Stimulated activated CD8-positive, alpha-beta memory T cell treated with anti-CD3 and anti-CD28 coated beads, Interleukin-7, amount 100 ng/mL, for 4 hours (primary cell): ENCODE results near the gene ZC3H7B.
"Not testable (repeated sequence)": the region's sequence is repeated elsewhere in the genome, so short reads cannot be mapped to it uniquely, and the experiment has no call there.

Source experiments
- DNase-seq, 2 donors: peaks; one replicate each; pipeline ENCODE4 v3.0.0-alpha.2; 2020; ENCODE audit warnings: low read depth in 2 of 2

Gene ZC3H7B

DNA sequence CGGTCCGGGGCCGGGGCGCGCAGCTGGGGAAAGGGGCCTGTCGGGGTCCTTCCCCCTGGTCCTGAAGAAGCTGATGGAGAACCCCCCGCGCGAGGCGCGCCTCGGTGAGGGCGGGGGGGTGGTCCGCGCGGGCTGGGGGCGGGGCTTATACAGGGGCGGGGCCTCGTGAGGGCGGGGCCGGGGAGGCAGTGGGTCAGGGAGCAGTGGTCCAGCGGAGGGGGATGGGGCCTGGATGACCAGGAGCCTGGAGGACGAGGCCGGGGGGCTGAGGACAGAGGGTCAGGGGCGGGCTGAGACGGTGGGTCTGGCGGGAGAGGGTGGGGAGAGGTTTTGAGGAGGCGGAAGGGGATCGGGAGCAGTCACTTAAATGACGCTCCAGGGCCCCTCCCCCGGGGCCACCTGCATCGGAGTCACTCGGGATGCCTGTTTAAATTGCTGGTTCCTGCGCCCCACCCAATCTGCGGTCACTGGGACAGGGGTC is 80.8 kb downstream of the ZC3H7B start:
- DNase-seq, result peak; percentile 30 to 50

DNA sequence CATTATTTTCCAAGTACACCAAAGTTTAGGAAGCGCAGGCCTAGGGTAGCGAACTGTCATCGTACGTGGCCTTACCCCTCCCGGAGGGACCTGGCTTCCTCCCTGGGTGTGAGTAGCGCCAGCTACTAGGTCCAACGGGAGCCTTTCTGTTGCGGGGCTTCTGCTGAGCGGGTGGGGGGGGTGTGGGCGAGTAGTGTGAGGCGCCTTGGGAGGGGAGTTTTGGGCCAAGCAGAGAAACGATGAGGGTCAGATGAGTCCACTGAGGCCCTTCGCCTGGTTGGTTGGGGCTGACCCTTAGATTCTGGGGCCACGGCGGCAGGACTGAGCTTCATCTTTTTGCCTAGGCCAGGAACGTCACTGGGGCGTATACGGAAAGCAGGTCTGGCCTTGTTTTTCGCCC is 81.3 kb downstream of the ZC3H7B start:
- DNase-seq, result no peak

DNA sequence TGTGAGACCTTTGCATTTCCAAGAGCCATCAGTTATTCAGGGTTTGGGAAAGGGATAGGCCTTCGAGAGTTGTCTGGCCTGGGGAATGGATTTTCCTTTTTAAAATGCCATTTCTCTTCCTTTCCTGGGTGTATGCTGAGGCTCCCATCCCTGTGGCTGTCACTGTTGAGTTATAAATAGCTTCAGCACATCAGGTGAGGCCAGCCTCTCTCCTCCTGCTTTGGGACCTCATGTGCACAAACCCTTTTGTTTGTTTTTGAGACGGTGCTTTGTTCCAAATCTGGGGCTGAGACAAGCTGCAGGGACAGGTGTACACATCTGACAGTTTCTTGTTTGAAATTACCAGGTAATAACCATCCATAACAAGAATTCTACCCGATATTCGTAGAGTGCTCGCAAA is 81.8 kb downstream of the ZC3H7B start:
- no peak for DNase-seq

DNA sequence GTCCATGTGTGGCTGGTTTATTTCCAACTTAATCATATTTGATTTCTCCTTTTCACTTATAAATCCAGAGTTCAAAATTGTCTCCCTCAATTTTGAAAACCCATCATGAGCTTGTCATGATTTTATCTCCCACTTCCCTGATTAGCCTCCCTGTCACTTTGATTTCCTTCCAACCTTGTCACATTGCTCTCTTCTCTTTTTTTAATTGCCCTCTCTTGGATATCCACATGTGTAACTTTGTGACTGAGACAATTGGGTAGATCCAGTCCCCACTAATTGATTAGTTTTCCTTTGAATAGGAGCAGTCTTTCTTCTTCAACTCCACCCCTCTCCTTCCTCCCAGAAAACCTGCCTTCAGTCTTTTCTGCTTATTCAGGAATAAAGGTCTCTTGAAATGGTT is 82.8 kb downstream of the ZC3H7B start:
- DNase-seq, result no peak

DNA sequence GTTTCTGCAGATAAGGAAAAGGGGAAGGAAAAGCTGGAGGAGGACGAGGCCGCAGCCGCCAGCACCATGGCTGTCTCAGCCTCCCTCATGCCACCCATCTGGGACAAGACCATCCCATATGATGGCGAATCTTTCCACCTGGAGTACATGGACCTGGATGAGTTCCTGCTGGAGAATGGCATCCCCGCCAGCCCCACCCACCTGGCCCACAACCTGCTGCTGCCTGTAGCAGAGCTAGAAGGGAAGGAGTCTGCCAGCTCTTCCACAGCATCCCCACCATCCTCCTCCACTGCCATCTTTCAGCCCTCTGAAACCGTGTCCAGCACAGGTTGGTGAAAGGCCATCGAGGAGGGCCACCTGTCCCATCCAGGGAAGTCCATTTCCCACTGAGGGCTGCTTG is 86.0 kb downstream of the ZC3H7B start:
- no peak for DNase-seq

DNA sequence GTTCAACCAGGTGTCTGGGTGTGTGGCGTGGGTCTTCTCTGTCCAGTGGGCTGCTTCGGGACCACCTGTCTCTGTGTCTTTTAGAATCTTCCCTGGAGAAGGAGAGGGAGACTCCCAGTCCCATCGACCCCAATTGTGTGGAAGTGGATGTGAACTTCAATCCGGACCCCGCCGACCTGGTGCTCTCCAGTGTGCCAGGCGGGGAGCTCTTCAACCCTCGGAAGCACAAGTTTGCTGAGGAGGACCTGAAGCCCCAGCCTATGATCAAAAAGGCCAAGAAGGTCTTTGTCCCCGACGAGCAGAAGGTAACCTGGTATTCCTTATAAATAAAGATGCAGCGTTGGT is 92.7 kb downstream of the ZC3H7B start:
- no peak for DNase-seq

DNA sequence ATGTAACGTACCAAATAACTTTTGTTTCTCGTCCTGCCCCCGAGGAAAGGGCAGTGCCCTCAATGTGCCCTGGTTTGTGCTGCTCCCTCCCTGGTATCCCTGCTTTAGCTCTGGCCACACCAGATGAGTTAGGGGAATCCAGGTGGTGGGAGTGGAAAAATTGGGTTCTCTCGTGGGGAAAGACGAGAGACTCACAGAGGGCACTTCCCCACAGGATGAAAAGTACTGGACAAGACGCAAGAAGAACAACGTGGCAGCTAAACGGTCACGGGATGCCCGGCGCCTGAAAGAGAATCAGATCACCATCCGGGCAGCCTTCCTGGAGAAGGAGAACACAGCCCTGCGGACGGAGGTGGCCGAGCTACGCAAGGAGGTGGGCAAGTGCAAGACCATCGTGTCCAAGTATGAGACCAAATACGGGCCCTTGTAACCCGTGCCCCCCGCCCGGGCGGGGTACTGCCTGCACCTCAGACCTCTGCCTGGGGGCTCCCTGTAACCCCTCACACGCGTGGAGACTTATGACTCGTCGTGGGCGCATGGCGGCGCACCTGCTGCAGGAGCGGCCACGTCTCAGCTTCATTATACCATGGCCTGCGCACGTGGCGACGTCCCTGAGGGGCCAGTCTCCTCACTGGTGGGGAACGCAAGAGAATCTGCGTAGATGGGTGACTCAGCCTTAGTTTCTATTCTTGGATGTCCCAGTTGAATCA is 94.4 kb downstream of the ZC3H7B start:
- no peak for DNase-seq

DNA sequence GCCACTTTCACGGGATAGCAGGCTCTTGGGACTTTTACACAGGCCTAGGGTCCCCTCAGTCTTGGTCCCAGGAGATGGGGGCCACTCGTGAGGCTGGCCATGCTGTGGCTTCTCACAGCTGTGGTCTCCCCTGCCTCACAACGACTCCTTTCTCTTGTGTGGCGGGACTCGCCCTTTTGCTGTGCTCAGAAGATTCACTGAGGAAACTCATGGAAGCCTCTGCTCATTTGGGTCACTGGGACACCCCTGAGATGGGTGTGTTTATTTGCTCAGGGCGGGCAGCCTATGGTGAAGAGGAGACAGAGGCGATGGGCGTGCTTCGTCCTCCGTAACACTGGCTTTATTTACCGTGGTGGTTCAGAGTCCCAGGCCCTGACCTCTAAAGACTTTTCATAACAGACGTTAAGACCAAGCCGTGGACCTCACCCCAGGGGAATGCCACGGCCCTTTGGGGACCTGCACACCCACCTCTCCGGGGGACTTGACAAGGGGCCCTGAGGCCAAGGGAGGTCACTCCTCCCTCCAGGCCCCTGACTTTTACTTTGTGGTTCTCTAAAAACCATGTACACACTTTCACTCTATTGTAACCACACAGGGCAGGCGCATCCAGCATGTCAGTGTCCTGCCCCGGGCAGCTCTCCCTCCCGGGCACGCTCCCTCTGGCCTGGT is 96.0 kb downstream of the ZC3H7B start:
- no peak for DNase-seq

DNA sequence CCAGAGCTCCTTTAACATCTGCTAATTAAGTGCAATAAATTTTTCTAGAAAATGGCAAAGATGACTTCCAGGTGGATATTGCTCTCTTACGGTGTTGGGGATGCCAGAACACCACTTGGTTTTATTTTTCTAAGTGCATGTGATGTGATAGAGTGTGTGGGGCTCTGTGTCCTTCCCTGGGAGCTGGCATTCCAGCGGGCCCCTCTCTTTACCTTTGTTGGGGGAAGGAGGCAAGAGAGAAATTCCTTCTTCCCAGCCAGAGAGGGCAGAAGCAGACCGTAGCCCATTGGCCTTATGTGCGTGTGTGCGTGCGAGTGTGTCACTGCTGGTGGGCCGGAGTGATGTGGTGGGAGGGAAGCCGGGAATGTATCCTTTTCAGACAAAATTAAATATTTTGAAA is 97.6 kb downstream of the ZC3H7B start:
- DNase-seq, result no peak

DNA sequence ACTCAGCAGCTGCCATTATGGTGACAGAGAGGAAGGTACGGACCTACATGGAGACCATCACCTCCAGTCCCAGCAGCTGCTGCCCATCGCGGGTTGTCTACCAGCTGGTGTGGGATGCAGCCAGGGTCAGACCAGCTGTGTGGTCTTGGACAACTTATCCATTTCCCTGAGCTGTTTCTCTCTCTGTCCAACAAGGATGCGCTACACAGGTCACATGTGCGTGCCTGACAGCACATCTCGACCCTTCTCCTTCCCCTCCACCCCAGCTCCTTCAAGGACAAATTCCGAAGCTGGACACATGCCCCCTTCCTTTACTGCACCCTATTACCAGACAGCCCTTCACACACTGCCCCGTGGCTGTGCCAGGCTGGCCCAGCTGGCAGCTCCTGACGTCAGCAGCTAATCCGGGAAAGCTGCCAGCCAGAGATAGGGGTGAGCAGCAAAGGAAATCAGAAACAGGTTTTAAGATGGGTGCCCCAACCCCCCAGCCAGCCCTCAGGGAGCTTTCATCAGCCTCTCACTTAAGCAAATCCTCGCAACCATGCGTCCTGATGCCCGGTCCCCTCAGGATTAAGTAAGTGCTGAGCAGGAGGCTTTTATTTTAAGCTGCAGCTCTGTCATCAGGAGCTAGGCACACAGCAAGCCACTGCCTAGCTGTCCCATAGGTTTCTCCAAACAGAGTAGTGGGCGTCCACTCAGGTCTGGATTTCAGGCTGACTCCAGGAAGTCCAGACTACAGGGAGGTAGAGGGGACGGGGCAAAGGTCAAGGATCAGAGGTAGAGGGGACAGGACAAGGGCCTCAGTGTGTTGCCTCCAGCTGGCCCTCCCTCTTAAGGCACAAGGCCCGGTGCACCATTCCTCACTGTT is 100.7 kb downstream of the ZC3H7B start:
- no peak for DNase-seq

DNA sequence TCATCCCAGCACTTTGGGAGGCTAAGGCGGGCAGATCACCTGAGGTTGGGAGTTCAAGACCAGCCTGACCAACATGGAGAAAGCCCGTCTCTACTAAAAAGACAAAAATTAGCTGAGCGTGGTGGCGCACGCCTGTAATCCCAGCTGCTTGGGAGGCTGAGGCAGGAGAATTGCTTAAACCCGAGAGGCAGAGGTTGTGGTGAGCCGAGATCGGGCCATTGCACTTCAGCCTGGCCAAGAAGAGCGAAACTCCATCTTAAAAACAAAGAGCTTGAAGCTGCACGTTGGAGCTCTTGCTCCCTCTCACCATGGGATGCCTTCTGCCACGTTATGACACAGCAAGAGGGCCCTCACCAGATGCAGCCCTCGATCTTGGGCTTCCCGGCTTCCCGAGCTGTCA is 101.5 kb downstream of the ZC3H7B start:
- DNase-seq, result not testable (repeated sequence)

DNA sequence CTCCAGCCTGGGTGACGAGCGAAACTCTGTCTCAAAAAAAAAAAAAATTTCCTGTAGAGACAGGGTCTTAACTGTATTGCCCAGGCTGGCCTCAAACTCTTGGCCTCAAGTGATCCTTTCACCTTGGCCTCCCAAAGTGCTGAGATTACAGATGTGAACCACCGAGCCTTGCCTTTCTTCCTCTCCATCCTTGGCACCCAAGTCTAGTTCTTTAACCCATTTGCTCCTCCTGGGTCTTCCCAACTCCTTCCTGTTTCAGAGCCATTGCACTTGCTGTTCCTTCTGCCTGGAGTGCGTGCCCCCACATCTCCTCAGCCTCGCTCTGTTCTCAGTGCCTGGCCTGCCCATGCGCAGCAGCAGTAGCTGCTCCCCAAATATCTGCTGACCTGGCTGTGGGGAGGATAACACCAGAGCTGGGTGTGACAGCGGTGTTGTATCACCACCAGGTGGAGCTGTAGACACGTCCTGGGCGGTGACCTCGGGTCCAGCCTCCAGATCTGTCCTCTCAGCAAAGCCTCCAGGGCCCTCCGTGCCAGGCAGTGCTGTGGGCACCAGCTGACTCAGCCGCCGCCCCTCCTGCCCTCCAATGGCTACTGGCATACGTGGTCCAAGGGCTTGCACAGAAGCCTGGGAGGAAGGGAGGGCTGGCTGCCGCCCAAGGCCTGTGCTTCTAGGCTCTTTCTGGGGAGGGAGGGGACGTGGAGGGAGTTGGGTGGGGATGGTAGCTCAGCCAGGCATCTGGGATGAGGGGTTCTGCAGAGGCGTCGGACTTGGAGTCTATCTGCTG is 102.4 kb downstream of the ZC3H7B start:
- peak; percentile 65 to 74 for DNase-seq

DNA sequence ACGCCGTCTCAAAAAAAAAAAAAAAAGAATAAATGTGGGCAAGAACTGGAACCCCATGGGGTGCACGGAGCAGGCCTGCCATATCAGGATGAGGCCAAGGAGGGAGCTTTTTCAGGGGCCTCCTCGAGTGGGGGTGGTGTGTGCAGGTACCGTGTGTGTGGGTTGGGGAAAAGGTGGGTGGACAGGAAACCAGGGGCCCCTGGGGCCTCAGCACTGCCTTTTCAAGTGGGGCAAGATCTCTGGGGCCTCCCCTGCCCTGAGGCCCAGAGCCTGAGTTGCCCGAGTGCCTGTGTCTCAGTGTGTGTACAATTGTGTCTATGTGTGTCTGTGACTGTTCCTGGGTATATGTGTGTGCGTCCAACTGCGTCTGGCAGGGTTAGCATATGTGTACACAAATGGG is 104.3 kb downstream of the ZC3H7B start:
- peak in 1 of 2 donors; percentile 16 for DNase-seq

DNA sequence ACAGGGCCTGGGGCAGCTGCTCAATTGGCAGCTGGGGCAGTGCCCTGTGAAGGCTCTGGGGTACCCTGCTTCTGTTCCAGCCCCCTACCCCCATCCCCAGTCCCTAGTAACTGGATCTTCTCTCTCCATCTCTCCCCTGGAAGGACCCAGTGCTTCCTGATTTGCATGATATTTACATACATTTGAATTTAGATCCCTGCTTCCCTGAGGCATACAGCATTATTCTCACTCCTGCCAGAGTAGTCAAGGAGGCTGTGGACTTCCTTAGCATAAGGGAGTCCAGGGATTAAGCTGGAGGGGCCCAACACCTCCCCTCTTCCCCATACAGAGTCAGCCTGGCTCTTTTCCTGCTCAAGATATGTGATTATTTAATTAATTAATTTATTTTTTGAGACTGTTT is 105.1 kb downstream of the ZC3H7B start:
- no peak for DNase-seq

DNA sequence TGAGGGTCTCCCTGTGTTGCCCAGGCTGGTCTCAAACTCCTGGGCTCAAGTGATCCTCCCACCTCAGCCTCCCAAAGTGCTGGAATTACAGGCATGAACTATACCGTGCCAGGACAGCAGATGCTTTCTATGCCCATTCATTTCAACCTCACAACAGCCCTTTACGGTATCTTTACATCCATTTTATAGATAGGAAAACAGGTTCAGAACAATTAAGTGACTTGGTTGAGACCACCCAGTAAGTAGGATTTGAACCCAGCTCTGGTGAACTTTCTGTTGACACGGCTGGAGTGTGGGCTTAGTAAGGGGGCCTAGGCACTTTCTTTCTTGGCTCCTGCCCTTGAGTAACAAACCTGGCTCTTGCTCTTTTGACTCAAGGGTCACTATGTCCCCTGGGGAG is 106.1 kb downstream of the ZC3H7B start:
- no peak for DNase-seq

DNA sequence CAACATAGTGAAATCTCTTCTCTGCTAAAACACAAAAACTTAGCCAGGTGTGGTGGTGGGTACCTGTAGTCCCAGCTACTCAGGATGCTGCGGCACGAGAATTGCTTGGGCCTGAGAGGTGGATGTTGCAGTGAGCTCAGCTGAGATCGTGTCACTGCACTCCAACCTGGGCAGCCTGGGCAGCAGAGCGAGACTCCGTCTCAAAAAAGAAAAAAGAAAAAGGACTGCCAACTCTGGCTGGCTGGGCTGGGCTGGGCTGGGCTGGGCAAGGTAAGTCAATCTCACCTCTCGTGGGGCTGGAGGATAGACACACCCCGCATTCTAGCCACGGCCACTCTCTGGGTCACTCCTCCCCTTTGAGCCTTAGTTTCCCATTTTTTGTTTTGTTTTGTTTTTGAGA is 107.3 kb downstream of the ZC3H7B start:
- DNase-seq, result no peak
